Gastroesophageal sphincter (tissue), 3 donors: ENCODE results near the gene TRABD2B.

ENCODE experiments used
- EP300 ChIP-seq: sonication (generic); formaldehyde crosslinking; IDR thresholded peaks from one replicate; pipeline ENCODE4 v1.6.1; 2017; ENCODE audit warnings: antibody characterized with exemption, mild to moderate bottlenecking
- POLR2A ChIP-seq, 2 donors: fragments of 450-650 bp; IDR thresholded peaks; one replicate each; pipeline ENCODE4 v1.6.1; 2017; ENCODE audit warnings: antibody characterized with exemption in 2 of 2, mild to moderate bottlenecking in 2 of 2, moderate library complexity in 1 of 2
- POLR2AphosphoS5 ChIP-seq: sonication (generic); formaldehyde crosslinking; IDR thresholded peaks from one replicate; pipeline ENCODE4 v1.6.1; 2017; ENCODE audit warnings: antibody characterized with exemption
- TF ChIP-seq, protein P1 (sequence below), 4 experiments: fragments of 200-600 bp in 2 of 4; fragments of 450-650 bp in 2 of 4; sonication (generic) in 1 of 4; IDR thresholded peaks; one replicate each; pipeline ENCODE4 v1.5.1; 2017 to 2019; ENCODE audit warnings: antibody characterized with exemption in 4 of 4, mild to moderate bottlenecking in 2 of 4, moderate library complexity in 2 of 4

DNA sequence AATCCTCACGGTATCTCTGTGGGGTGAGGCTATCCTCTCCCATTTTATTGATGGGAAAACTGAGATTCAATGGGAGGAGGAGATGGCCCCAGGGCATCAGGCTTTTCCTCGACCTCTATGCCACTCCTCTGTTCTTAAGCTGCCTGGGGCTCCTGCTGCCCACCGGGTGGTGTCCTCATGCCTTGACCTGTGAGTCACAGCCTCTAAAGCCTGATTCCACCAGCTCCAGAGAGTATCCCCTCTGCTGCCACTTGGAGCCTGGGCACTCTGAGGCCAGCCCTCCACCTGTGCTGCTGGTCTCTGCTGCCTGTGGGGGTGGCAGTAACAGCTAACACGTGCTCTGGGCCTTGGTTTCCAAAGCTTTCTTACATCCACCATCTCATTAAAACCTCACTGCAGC, 241.2 kb downstream of the TRABD2B start:
- TF ChIP-seq, protein P1, sequence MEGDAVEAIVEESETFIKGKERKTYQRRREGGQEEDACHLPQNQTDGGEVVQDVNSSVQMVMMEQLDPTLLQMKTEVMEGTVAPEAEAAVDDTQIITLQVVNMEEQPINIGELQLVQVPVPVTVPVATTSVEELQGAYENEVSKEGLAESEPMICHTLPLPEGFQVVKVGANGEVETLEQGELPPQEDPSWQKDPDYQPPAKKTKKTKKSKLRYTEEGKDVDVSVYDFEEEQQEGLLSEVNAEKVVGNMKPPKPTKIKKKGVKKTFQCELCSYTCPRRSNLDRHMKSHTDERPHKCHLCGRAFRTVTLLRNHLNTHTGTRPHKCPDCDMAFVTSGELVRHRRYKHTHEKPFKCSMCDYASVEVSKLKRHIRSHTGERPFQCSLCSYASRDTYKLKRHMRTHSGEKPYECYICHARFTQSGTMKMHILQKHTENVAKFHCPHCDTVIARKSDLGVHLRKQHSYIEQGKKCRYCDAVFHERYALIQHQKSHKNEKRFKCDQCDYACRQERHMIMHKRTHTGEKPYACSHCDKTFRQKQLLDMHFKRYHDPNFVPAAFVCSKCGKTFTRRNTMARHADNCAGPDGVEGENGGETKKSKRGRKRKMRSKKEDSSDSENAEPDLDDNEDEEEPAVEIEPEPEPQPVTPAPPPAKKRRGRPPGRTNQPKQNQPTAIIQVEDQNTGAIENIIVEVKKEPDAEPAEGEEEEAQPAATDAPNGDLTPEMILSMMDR (IDR thresholded peaks at IDR 0.05): no peak
- TF ChIP-seq POLR2A (IDR thresholded peaks at IDR 0.05) (no peak), POLR2AphosphoS5 (no peak), EP300 (no peak)
